CD4-positive, alpha-beta T cell (primary cell): Measurements from ENCODE around the gene HOXD11. TPM values are rescaled to one million over a fixed set of nuclear protein-coding genes. Genes with fewer than 3 reads are reported as not detected.

Experiments used
- ATAC-seq: fragments of 200-7000 bp; cut with Tn5 transposase; one replicate; pipeline ENCODE4 v1.10.0; 2022; ENCODE audit warnings: mild to moderate bottlenecking; ENCODE audit not compliant: poor library complexity
- CTCF ChIA-PET: fragments of 350-600 bp; sonication (Branson Sonifier 250); formaldehyde crosslinking; loops from one replicate; lab custom pipeline; 2021; ENCODE audit warnings: antibody characterized with exemption, inconsistent platforms; lab: Charles Lee
- POLR2A ChIA-PET: fragments of 350-600 bp; sonication (Branson Sonifier 250); formaldehyde crosslinking; loops from one replicate; lab custom pipeline; 2021; ENCODE audit warnings: antibody characterized with exemption, inconsistent platforms; lab: Charles Lee
- DNase-seq, 14 experiments: peaks; one replicate each; pipeline ENCODE4 v3.0.0-alpha.2; 2013 to 2020; ENCODE audit warnings: mixed read lengths in 2 of 14
- H3K27ac ChIP-seq, 2 donors: one replicate each; pipeline versions ENCODE4 v1.5.1 to v1.7.0; 2013; ENCODE audit warnings: low read length in 2 of 2, low read depth in 1 of 2, mild to moderate bottlenecking in 1 of 2
- H3K27me3 ChIP-seq, 2 experiments: 1 replicate in 1 of 2; 2 replicates in 1 of 2; pipeline versions ENCODE4 v1.6.1 to v1.7.0; 2013; ENCODE audit warnings: low read length in 2 of 2, control low read depth in 1 of 2, mild to moderate bottlenecking in 1 of 2, moderate library complexity in 1 of 2; ENCODE audit not compliant: insufficient read depth in 2 of 2, control insufficient read depth in 1 of 2
- H3K36me3 ChIP-seq: one replicate; pipeline ENCODE4 v1.6.1; 2013; ENCODE audit warnings: low read length, control low read depth; ENCODE audit not compliant: insufficient read depth
- H3K4me1 ChIP-seq: one replicate; pipeline ENCODE4 v1.6.1; 2013; ENCODE audit warnings: low read length, control low read depth; ENCODE audit not compliant: insufficient read depth
- H3K4me3 ChIP-seq: one replicate; pipeline ENCODE4 v1.5.1; 2013; ENCODE audit warnings: mild to moderate bottlenecking, low read length, moderate library complexity
- H3K9me3 ChIP-seq, 2 experiments: 1 replicate in 1 of 2; 2 replicates in 1 of 2; pipeline versions ENCODE4 v1.6.1 to v1.7.0; 2013; ENCODE audit warnings: low read length in 2 of 2, mild to moderate bottlenecking in 2 of 2, control low read depth in 1 of 2, moderate library complexity in 1 of 2; ENCODE audit not compliant: control insufficient read depth in 1 of 2, insufficient read depth in 1 of 2
- H3K27ac Mint-ChIP-seq: one replicate; pipeline ENCODE4 v1.8.0; 2020; ENCODE audit warnings: mixed read lengths
- H3K27me3 Mint-ChIP-seq: one replicate; pipeline ENCODE4 v1.8.0; 2021; ENCODE audit warnings: mixed read lengths
- H3K36me3 Mint-ChIP-seq: one replicate; pipeline ENCODE4 v1.8.0; 2021; ENCODE audit warnings: low read depth, mixed read lengths
- H3K4me1 Mint-ChIP-seq: one replicate; pipeline ENCODE4 v1.8.0; 2021; ENCODE audit warnings: low read depth, mixed read lengths
- H3K4me3 Mint-ChIP-seq: one replicate; pipeline ENCODE4 v1.8.0; 2020; ENCODE audit warnings: mild to moderate bottlenecking, mixed read lengths
- H3K9me3 Mint-ChIP-seq: one replicate; pipeline ENCODE4 v1.8.0; 2020; ENCODE audit warnings: mixed read lengths
- intact Hi-C, 2 experiments: fragments of 100-400 bp; cut with DNase I in 1 of 2; cut with micrococcal nuclease in 1 of 2; formaldehyde crosslinking; loops; one replicate each; pipeline versions ENCODE4 v1.15.1 to v1.9.0; 2023 to 2025; cut with DNase I, micrococcal nuclease
- total RNA-seq, 174 experiments: library from RNA in 2 of 174; stranded (reverse) in 2 of 174; gene quantifications; one replicate each; pipeline ENCODE4 v1.2.3 and lab custom pipeline; 2021 to 2026
- TF ChIP-seq, protein P1 (sequence below): fragments of 200-600 bp; IDR thresholded peaks from one replicate; pipeline ENCODE4 v1.8.0; 2022; ENCODE audit warnings: antibody characterized with exemption, mild to moderate bottlenecking

The HOXD11 gene
- total RNA-seq, 2 experiments from 2014 or later = not detected

- H3K4me1 Mint-ChIP-seq = peaks cover 40% of the 10 kb centered on the region
- no peak for ATAC-seq
Measured at GRCh38 chr2:176101842-176102241, 5.2 kb upstream of the HOXD11 start.

GRCh38 chr2:176102309-176102866 lies 4.7 kb upstream of the HOXD11 start:
- peaks cover 39% of the 10 kb centered on the region for H3K4me1 Mint-ChIP-seq
- no peaks in the 10 kb centered on the region for H3K36me3 Mint-ChIP-seq
- H3K4me3 Mint-ChIP-seq = no peak overlapping the region
- DNase-seq (no peak), ATAC-seq (no peak)
- Histone ChIP-seq H3K9me3 (peaks cover 0 to 66% of the 10 kb centered on the region in 2 experiments), H3K4me1 (peaks cover 39% of the 10 kb centered on the region), H3K36me3 (no peaks in the 10 kb centered on the region), H3K27ac (no peak overlapping the region), H3K27me3 (peaks cover 95 to 98% of the 10 kb centered on the region in 2 experiments), H3K4me3 (no peak overlapping the region)
- no peak overlapping the region for H3K27ac Mint-ChIP-seq
- POLR2A ChIA-PET = no interaction called here
- H3K9me3 Mint-ChIP-seq = no peaks in the 10 kb centered on the region
- CTCF ChIA-PET = interaction anchor here (0.9 to 1.2 kb wide), 2 partner anchors 8 to 25 kb away, joined by 3 read pairs; no protein-coding TSS in a partner anchor
- TF ChIP-seq, protein P1, sequence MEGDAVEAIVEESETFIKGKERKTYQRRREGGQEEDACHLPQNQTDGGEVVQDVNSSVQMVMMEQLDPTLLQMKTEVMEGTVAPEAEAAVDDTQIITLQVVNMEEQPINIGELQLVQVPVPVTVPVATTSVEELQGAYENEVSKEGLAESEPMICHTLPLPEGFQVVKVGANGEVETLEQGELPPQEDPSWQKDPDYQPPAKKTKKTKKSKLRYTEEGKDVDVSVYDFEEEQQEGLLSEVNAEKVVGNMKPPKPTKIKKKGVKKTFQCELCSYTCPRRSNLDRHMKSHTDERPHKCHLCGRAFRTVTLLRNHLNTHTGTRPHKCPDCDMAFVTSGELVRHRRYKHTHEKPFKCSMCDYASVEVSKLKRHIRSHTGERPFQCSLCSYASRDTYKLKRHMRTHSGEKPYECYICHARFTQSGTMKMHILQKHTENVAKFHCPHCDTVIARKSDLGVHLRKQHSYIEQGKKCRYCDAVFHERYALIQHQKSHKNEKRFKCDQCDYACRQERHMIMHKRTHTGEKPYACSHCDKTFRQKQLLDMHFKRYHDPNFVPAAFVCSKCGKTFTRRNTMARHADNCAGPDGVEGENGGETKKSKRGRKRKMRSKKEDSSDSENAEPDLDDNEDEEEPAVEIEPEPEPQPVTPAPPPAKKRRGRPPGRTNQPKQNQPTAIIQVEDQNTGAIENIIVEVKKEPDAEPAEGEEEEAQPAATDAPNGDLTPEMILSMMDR = no peak
- peaks cover 92% of the 10 kb centered on the region for H3K27me3 Mint-ChIP-seq
- intact Hi-C loops = no loop called here

More at GRCh38 chr2:176101842-176102241, 5.2 kb upstream of the HOXD11 start:
- peaks cover 40% of the 10 kb centered on the region for H3K4me1 ChIP-seq
- POLR2A ChIA-PET = no interaction called here
- intact Hi-C loops = no loop called here
- Mint-ChIP-seq H3K36me3 (no peaks in the 10 kb centered on the region), H3K27ac (no peak overlapping the region), H3K4me3 (no peak overlapping the region), H3K27me3 (peaks cover 94% of the 10 kb centered on the region), H3K9me3 (no peaks in the 10 kb centered on the region)
- no peak overlapping the region for H3K4me3 ChIP-seq
- TF ChIP-seq, protein P1 = no peak
- no peak overlapping the region for H3K27ac ChIP-seq
- H3K27me3 ChIP-seq = peaks cover 96 to 99% of the 10 kb centered on the region in 2 experiments
- no peaks in the 10 kb centered on the region for H3K36me3 ChIP-seq
- CTCF ChIA-PET = interaction anchor here (1.2 kb wide), 1 partner anchor 9 kb away, joined by 3 read pairs; no protein-coding TSS in a partner anchor
- peaks cover 0 to 65% of the 10 kb centered on the region in 2 experiments for H3K9me3 ChIP-seq
- no peak for DNase-seq

GRCh38 chr2:176103194-176103593 lies 3.9 kb upstream of the HOXD11 start:
- TF ChIP-seq, protein P1 = no peak
- peak overlapping the region; percentile 45 for H3K4me3 Mint-ChIP-seq
- H3K9me3 Mint-ChIP-seq = no peaks in the 10 kb centered on the region
- peaks cover 87 to 95% of the 10 kb centered on the region in 2 experiments for H3K27me3 ChIP-seq
- intact Hi-C loops = no loop called here
- no peak overlapping the region for H3K4me3 ChIP-seq
- ChIA-PET CTCF (interaction anchor here (0.9 kb wide), 1 partner anchor 24 kb away, joined by 3 read pairs; no protein-coding TSS in a partner anchor), POLR2A (no interaction called here)
- no peak overlapping the region for H3K27ac ChIP-seq
- ATAC-seq (no peak), DNase-seq (no peak)
- H3K9me3 ChIP-seq = peaks cover 0 to 63% of the 10 kb centered on the region in 2 experiments
- peaks cover 31% of the 10 kb centered on the region for H3K4me1 ChIP-seq
- H3K27me3 Mint-ChIP-seq = peaks cover 86% of the 10 kb centered on the region
- no peak overlapping the region for H3K27ac Mint-ChIP-seq
- no peaks in the 10 kb centered on the region for H3K36me3 ChIP-seq
- H3K4me1 Mint-ChIP-seq = peaks cover 31% of the 10 kb centered on the region
- H3K36me3 Mint-ChIP-seq = no peaks in the 10 kb centered on the region
